B cell (primary cell): ENCODE data around the gene AVPI1. TPM values are rescaled to one million over a fixed set of nuclear protein-coding genes. Genes with fewer than 3 reads are reported as not detected.

Source experiments
- ATAC-seq: fragments of 200-7000 bp; cut with Tn5 transposase; one replicate; pipeline ENCODE4 v1.10.0; 2021; ENCODE audit warnings: low read depth, mild to moderate bottlenecking, moderate number of reproducible peaks, moderate library complexity
- CTCF ChIA-PET: fragments of 350-600 bp; sonication (Branson Sonifier 250); formaldehyde crosslinking; loops from one replicate; lab custom pipeline; 2021; ENCODE audit warnings: antibody characterized with exemption, inconsistent platforms; lab: Charles Lee
- POLR2A ChIA-PET: fragments of 350-600 bp; sonication (Branson Sonifier 250); formaldehyde crosslinking; loops from one replicate; lab custom pipeline; 2021; ENCODE audit warnings: antibody characterized with exemption; lab: Charles Lee
- DNase-seq: peaks from one replicate; pipeline ENCODE4 v3.0.0; 2013
- H2AFZ ChIP-seq: 2 replicates; pipeline ENCODE4 v1.6.1; 2012; ENCODE audit warnings: mild to moderate bottlenecking, low read depth, low read length; ENCODE audit not compliant: insufficient read depth, poor library complexity, severe bottlenecking
- H3K27ac ChIP-seq, 2 donors: 1 replicate in 1 of 2; 2 replicates in 1 of 2; pipeline ENCODE4 v1.5.1; 2012 to 2013; ENCODE audit warnings: low read length in 2 of 2, mild to moderate bottlenecking in 2 of 2, moderate library complexity in 1 of 2
- H3K27me3 ChIP-seq, 4 experiments: fragments of 200-600 bp in 1 of 4; sonication (generic) in 1 of 4; replicated peaks in 1 of 4; 1 replicate in 2 of 4; 2 replicates in 2 of 4; pipeline versions ENCODE4 v1.6.1 to v1.7.0; 2013 to 2016; ENCODE audit warnings: low read length in 3 of 4, mild to moderate bottlenecking in 2 of 4, mixed read lengths in 1 of 4, moderate library complexity in 1 of 4; ENCODE audit not compliant: insufficient read depth in 4 of 4, control insufficient read depth in 3 of 4; ENCODE audit errors: control extremely low read depth in 1 of 4
- H3K36me3 ChIP-seq, 2 experiments: replicated peaks in 1 of 2; 1 replicate in 1 of 2; 2 replicates in 1 of 2; pipeline versions ENCODE4 v1.6.1 to v1.7.1; 2013; ENCODE audit warnings: low read length in 1 of 2; ENCODE audit not compliant: insufficient read depth in 2 of 2, control insufficient read depth in 1 of 2; ENCODE audit errors: control extremely low read depth in 1 of 2, extremely low read depth in 1 of 2
- H3K4me1 ChIP-seq, 2 donors: fragments of 200-600 bp in 1 of 2; sonication (generic) in 1 of 2; 1 replicate in 1 of 2; 2 replicates in 1 of 2; pipeline versions ENCODE4 v1.5.1 to v1.6.1; 2013 to 2017; ENCODE audit warnings: low read length in 2 of 2; ENCODE audit not compliant: control insufficient read depth in 2 of 2, insufficient read depth in 2 of 2
- H3K4me2 ChIP-seq: replicated peaks from 2 replicates; pipeline ENCODE3; 2012; ENCODE audit warnings: mild to moderate bottlenecking, low read depth, low read length; ENCODE audit not compliant: poor library complexity, severe bottlenecking
- H3K4me3 ChIP-seq, 5 experiments: fragments of 200-600 bp in 1 of 5; sonication (generic) in 1 of 5; 1 replicate in 3 of 5; 2 replicates in 2 of 5; pipeline versions ENCODE4 v1.5.1 to v1.7.0; 2011 to 2016; ENCODE audit warnings: low read length in 4 of 5, mild to moderate bottlenecking in 4 of 5, low read depth in 2 of 5, control low read depth in 1 of 5, moderate library complexity in 1 of 5; ENCODE audit not compliant: insufficient read depth in 1 of 5; ENCODE audit errors: control extremely low read depth in 1 of 5, extremely low read depth in 1 of 5
- H3K79me2 ChIP-seq: fragments of 200-600 bp; sonication (generic); one replicate; pipeline ENCODE4 v1.6.0; 2016; ENCODE audit warnings: low read length; ENCODE audit not compliant: control insufficient read depth, insufficient read depth
- H3K9ac ChIP-seq: fragments of 200-600 bp; sonication (generic); 2 replicates; pipeline ENCODE4 v1.6.1; 2017; ENCODE audit warnings: mild to moderate bottlenecking, low read length, moderate library complexity
- H3K9me3 ChIP-seq, 3 donors: one replicate each; pipeline versions ENCODE4 v1.6.1 to v1.7.1; 2013; ENCODE audit warnings: low read length in 2 of 3; ENCODE audit not compliant: control insufficient read depth in 2 of 3, insufficient read depth in 1 of 3; ENCODE audit errors: control extremely low read depth in 1 of 3
- H4K20me1 ChIP-seq: 2 replicates; pipeline ENCODE4 v1.6.0; 2012; ENCODE audit warnings: mild to moderate bottlenecking, low read length; ENCODE audit not compliant: insufficient read depth, control insufficient read depth, poor library complexity, severe bottlenecking
- H3K27ac Mint-ChIP-seq: one replicate; pipeline ENCODE4 v1.8.0; 2021; ENCODE audit warnings: mixed read lengths
- H3K27me3 Mint-ChIP-seq: one replicate; pipeline ENCODE4 v1.8.0; 2021; ENCODE audit warnings: mixed read lengths
- H3K4me1 Mint-ChIP-seq: one replicate; pipeline ENCODE4 v1.8.0; 2021; ENCODE audit warnings: mixed read lengths
- H3K4me3 Mint-ChIP-seq: one replicate; pipeline ENCODE4 v1.8.0; 2021; ENCODE audit warnings: mixed read lengths
- H3K9me3 Mint-ChIP-seq: one replicate; pipeline ENCODE4 v1.8.0; 2022; ENCODE audit warnings: mixed read lengths; ENCODE audit not compliant: insufficient read depth
- EZH2 ChIP-seq: IDR thresholded peaks from 2 replicates; pipeline ENCODE4 v1.6.1; 2012; ENCODE audit warnings: borderline replicate concordance, low read depth, mild to moderate bottlenecking, moderate library complexity, low read length; ENCODE audit not compliant: insufficient read depth, poor library complexity, severe bottlenecking
- WGBS: methylation state at CpG from one replicate; pipeline ENCODE4 v1.1.5; 2013; ENCODE audit warnings: missing lambda C conversion rate; ENCODE audit not compliant: insufficient coverage; 5-methylcytosine and 5-hydroxymethylcytosine counted together
- intact Hi-C: fragments of 100-400 bp; cut with micrococcal nuclease; formaldehyde crosslinking; loops from one replicate; pipeline ENCODE4 v1.10.0; 2022
- polyA plus RNA-seq: library from polyadenylated mRNA; depleted of rRNA; stranded (reverse); fragments of >200 nt; gene quantifications from 2 replicates; pipeline ENCODE4 v1.2.3, GENCODE V29; 2012
- total RNA-seq, 2 donors: library from RNA; stranded (reverse); fragments of 120-200 nt in 1 of 2; gene quantifications; 1 replicate in 1 of 2; 2 replicates in 1 of 2; pipeline versions ENCODE4 v1.2.3 to v1.2.4, GENCODE V29; 2013 to 2022
- TF ChIP-seq, protein P1 (sequence below): fragments of 200-600 bp; IDR thresholded peaks from one replicate; pipeline ENCODE4 v1.8.0; 2022; ENCODE audit warnings: antibody characterized with exemption, mild to moderate bottlenecking

Gene AVPI1
- total and polyA plus RNA-seq, 2 donors (not counting 1 experiment from before 2014, with no cell fraction given): 3.6 to 3.9 TPM

DNA sequence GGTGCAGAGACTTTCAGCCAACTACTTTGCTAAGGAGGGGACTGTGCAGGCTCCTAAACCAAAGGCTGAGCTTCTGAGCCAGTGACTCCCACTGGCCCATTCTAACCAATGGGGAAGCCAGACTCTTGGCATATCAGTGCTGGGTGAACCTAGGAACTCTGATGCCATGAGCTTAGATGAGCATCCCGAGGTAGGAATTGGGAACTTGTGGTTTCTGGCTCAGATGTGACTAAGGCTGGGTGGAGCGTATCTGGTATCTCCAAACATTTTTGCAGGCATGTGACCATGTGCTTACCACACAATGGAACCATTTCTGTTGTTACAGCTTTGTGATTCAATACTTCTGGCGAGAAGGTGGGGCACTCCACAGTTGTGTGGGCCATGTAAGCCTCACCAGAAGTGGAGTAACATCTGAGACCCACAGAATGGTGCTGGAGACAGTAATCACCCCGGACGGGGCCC is 2.5 kb upstream of the AVPI1 start:
- Mint-ChIP-seq H3K4me3 (no peak overlapping the region), H3K4me1 (peaks cover 14% of the 10 kb centered on the region), H3K27ac (no peak overlapping the region), H3K9me3 (no peaks in the 10 kb centered on the region), H3K27me3 (peaks cover 7% of the 10 kb centered on the region)
- H2AFZ ChIP-seq: no peak overlapping the region
- CTCF ChIA-PET: interaction anchor here (0.5 to 0.9 kb wide), 3 partner anchors 10 to 42 kb away, joined by 3 read pairs; no protein-coding TSS in a partner anchor
- TF ChIP-seq EZH2: no peak
- TF ChIP-seq, protein P1, sequence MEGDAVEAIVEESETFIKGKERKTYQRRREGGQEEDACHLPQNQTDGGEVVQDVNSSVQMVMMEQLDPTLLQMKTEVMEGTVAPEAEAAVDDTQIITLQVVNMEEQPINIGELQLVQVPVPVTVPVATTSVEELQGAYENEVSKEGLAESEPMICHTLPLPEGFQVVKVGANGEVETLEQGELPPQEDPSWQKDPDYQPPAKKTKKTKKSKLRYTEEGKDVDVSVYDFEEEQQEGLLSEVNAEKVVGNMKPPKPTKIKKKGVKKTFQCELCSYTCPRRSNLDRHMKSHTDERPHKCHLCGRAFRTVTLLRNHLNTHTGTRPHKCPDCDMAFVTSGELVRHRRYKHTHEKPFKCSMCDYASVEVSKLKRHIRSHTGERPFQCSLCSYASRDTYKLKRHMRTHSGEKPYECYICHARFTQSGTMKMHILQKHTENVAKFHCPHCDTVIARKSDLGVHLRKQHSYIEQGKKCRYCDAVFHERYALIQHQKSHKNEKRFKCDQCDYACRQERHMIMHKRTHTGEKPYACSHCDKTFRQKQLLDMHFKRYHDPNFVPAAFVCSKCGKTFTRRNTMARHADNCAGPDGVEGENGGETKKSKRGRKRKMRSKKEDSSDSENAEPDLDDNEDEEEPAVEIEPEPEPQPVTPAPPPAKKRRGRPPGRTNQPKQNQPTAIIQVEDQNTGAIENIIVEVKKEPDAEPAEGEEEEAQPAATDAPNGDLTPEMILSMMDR: no peak
- peaks cover 0 to 3% (median 0%) of the 10 kb centered on the region in 3 donors for H3K9me3 ChIP-seq
- H3K4me1 ChIP-seq: peaks cover 4 to 15% of the 10 kb centered on the region in 2 donors
- no peak for DNase-seq
- POLR2A ChIA-PET: no interaction called here
- no peaks in the 10 kb centered on the region for H3K36me3 ChIP-seq
- no peaks in the 10 kb centered on the region for H3K79me2 ChIP-seq
- no peak overlapping the region for H3K9ac ChIP-seq
- WGBS: 94% methylated on average over 5 of the region's 5 CpGs
- H3K27ac ChIP-seq: no peak overlapping the region
- H3K4me2 ChIP-seq: no peak overlapping the region
- no peak overlapping the region for H3K4me3 ChIP-seq
- intact Hi-C loops: loop anchor here (5.0 kb wide), 1 partner anchor 353 kb away; no protein-coding TSS in a partner anchor
- peaks cover 0 to 5% (median 0%) of the 10 kb centered on the region in 4 experiments for H3K27me3 ChIP-seq
- no peak for ATAC-seq
- H4K20me1 ChIP-seq: no peaks in the 10 kb centered on the region
